Bronchus fibroblast of lung (primary cell): ENCODE data around the gene SYTL2. TPM values are rescaled to one million over a fixed set of nuclear protein-coding genes. Genes with fewer than 3 reads are reported as not detected.

ENCODE experiments used
- total RNA-seq: library from RNA; depleted of rRNA; stranded (reverse); fragments of >200 nt; gene quantifications from 2 replicates; pipeline ENCODE4 v1.2.3, GENCODE V29; 2015

SYTL2 gene
- total RNA-seq: 36.5 and 49.4 TPM in 2 replicates

GRCh38 chr11:85810871-85811611 lies at the start of gene SYTL2:
Gene SYTL2 (minus strand): TSS chr11:85811141. CDS start chr11:85757725, 53,416 bp downstream.

GRCh38 chr11:85855341-85855656 lies 44.4 kb upstream of the SYTL2 start, which contains the start of gene CCDC83:
Gene CCDC83 (plus strand): TSS chr11:85855383. CDS start chr11:85865124, 9,741 bp downstream.

GRCh38 chr11:85685820-85686459 lies 125.0 kb downstream of the SYTL2 start, which contains the start of gene CCDC89:
Gene CCDC89 (minus strand): TSS chr11:85686195. CDS start chr11:85686130, 65 bp downstream.

DNA sequence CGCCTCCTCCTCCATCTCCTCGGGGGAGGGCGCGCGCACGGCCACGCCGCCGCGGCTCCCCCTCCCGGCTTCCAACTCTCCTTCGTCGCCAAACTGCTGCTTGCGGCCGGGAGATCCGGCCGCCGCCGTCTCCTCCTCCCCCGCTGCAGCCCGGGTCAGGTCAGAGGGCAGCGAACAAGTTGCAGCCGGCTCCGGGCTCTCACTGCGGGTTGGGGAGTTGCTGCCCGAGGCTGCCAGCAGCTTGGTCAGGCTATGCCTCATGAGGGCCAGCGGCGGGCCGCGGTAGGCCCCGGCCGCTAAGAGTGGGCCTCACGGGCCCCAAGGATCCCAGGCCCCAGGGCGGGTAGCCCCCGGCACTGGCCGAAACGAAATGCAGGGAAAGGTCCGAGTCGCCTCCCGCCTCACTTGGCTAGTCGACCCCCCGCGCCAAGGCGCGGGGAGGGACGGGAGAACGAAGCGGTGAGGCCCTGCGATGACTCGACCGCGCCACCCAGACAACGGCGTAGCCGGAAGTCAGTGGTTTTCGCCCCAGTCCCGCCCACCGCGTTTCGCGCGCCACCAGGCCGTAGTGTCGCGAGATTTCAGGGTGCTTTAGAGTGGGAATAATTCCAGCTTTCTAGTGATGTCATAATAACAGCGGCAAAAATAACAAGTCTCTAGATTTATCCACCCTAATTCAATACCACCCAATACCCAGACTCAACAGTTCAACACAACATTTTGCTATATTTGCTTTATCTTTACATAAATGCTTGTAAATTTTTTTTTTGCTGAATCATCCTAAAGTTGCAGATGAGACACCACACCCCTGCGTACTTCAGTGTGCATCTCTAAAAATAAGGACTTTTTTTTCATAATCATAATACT lies 146.1 kb downstream of the SYTL2 start, which contains the start of gene CREBZF:
TSS of gene CREBZF (minus strand) at position 515 of the 867 bp plus-strand sequence. CDS start at position 261, 254 bp downstream.

GRCh38 chr11:85647604-85648299 lies 163.2 kb downstream of the SYTL2 start, which contains the start of gene TMEM126A:
Gene TMEM126A (plus strand): TSS chr11:85647967. CDS start chr11:85650256, 2,289 bp downstream.

Other genes with a start within 250 kb of the SYTL2 start
- gene DLG2, start 183.8 kb downstream of the SYTL2 start, total RNA-seq: 0.17 and 0.45 TPM in 2 replicates
- 68.4 and 70.0 TPM in 2 replicates for gene TMEM126B, start 182.5 kb downstream of the SYTL2 start, total RNA-seq
- 40.2 and 43.7 TPM in 2 replicates for gene TMEM126A, start 163.2 kb downstream of the SYTL2 start, total RNA-seq
- gene CREBZF, start 146.0 kb downstream of the SYTL2 start, total RNA-seq: 13.7 and 15.6 TPM in 2 replicates
- gene CCDC89, start 124.9 kb downstream of the SYTL2 start, total RNA-seq: 4.0 and 5.2 TPM in 2 replicates
- 0.17 TPM in 1 of 2 replicates, not detected in the other for gene CCDC83, start 44.2 kb upstream of the SYTL2 start, total RNA-seq